HAP-1 (cell line): ENCODE data around the gene OTOGL.
A peak's percentile ranks its signal among the peaks of the same experiment; 100 is the strongest.

Source experiments
- DNase-seq, 2 experiments: peaks; one replicate each; pipeline ENCODE4 v3.0.0-alpha.2; 2016 to 2020; ENCODE audit warnings: low spot score in 2 of 2
- H3K27me3 ChIP-seq: fragments of 250-450 bp; sonication (Bioruptor Pico); 2 replicates; pipeline ENCODE4 v1.5.1; 2020; ENCODE audit warnings: low read depth, mild to moderate bottlenecking, moderate library complexity
- H3K36me3 ChIP-seq: fragments of 250-450 bp; sonication (Bioruptor Pico); replicated peaks from 2 replicates; pipeline ENCODE4 v1.5.1; 2020; ENCODE audit warnings: mild to moderate bottlenecking
- H3K4me1 ChIP-seq: fragments of 250-450 bp; sonication (Bioruptor Pico); 2 replicates; pipeline ENCODE4 v1.5.1; 2020; ENCODE audit warnings: mild to moderate bottlenecking
- H3K4me3 ChIP-seq: fragments of 250-450 bp; sonication (Bioruptor Pico); 2 replicates; pipeline ENCODE4 v1.5.1; 2020; ENCODE audit warnings: mild to moderate bottlenecking, moderate library complexity
- H3K9me3 ChIP-seq: fragments of 250-450 bp; sonication (Bioruptor Pico); 2 replicates; pipeline ENCODE4 v1.5.1; 2020; ENCODE audit warnings: mild to moderate bottlenecking, moderate library complexity
- in situ Hi-C: fragments of 300-500 bp; cut with MboI; formaldehyde crosslinking; loops from 3 replicates; pipeline ENCODE4 v1.14.3; 2020; ENCODE audit warnings: low sequenced_read_pairs, inconsistent platforms, mixed read lengths

The OTOGL gene

GRCh38 chr12:80178846-80179245, 79.5 kb downstream of the OTOGL start:
- no peak overlapping the region for H3K4me3 ChIP-seq
- in situ Hi-C loops = loop anchor here (25.0 kb wide), 1 partner anchor 617 kb away; no protein-coding TSS in a partner anchor

DNA sequence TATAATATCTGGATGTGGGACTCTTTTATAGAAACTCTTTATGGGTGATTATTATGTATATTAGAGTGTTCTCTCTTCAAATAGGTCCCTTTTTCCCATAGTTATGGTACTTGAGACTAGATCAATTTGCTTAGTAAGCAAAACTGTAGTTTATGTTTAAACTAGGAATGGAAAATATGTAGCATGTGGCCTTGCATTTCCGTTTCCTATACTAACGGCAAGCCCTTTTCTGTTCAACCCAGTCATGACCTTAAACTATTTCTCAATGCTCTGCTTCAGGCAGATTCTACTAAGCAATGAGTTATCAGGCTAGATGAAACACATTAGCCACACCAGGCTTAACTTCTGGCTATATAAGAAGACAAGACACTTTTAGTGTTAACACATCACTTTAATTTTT, 84.6 kb downstream of the OTOGL start:
- Histone ChIP-seq H3K4me1 (no peaks in the 10 kb centered on the region; the same call in 1 of the 2 replicates), H3K27me3 (no peaks in the 10 kb centered on the region), H3K9me3 (no peaks in the 10 kb centered on the region), H3K4me3 (no peak overlapping the region), H3K36me3 (no peaks in the 10 kb centered on the region)
- no peak for DNase-seq
- in situ Hi-C loops = loop anchor here (25.0 kb wide), 1 partner anchor 622 kb away; no protein-coding TSS in a partner anchor

More at GRCh38 chr12:80178846-80179245, 79.5 kb downstream of the OTOGL start:
- Histone ChIP-seq H3K9me3 (no peaks in the 10 kb centered on the region), H3K4me1 (no peaks in the 10 kb centered on the region), H3K36me3 (no peaks in the 10 kb centered on the region), H3K27me3 (no peaks in the 10 kb centered on the region)
- DNase-seq = no peak

DNA sequence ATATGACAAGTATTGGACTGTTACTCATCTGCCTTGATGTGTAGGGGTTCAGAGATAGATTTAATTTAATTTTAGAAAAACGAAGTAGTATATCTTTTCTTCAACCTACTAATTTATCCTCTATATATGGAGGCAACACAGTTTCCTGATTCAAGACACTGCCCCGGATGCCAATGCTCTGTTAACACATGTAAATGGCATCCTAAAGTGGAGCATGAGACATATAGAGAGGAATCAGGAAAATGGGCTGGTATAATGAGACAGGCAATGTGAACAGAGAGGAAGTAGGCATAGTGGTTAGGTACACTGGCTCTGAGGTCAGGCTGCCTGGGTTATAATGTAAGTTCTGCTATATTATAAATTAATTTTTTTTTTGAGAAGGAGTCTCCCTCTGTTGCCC, 85.6 kb downstream of the OTOGL start:
- H3K27me3 ChIP-seq = no peaks in the 10 kb centered on the region
- no peaks in the 10 kb centered on the region for H3K9me3 ChIP-seq
- no peak overlapping the region for H3K4me3 ChIP-seq
- in situ Hi-C loops = loop anchor here (25.0 kb wide), 1 partner anchor 623 kb away; no protein-coding TSS in a partner anchor
- no peaks in the 10 kb centered on the region; the same call in 1 of the 2 replicates for H3K4me1 ChIP-seq
- H3K36me3 ChIP-seq = no peaks in the 10 kb centered on the region
- no peak for DNase-seq

DNA sequence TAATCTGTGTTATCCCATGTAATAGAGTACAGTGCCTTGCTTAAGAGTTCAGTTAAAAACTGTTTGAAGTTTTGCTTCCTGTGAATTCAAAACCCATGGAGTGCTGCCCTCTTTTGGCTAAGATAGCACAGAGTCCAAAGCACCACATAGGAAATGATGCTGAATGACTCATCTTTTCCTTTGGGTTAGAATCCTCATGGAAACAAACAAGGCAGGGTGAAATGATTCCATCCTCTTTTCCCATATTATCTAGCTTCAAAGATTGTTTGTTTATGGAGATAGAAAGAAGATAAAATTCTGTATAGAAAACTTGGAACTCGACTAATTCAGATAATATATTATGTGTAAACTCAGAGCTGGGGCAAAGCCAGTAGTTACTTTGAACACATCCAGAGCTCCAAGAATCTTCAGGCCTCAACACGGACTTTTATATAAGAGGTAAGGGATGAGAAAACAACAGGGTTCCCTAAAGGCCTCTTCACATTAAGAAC, 87.4 kb downstream of the OTOGL start:
- Histone ChIP-seq H3K4me3 (no peak overlapping the region), H3K27me3 (no peaks in the 10 kb centered on the region), H3K36me3 (no peaks in the 10 kb centered on the region), H3K4me1 (no peaks in the 10 kb centered on the region; the same call in 1 of the 2 replicates), H3K9me3 (no peaks in the 10 kb centered on the region)
- in situ Hi-C loops = loop anchor here (25.0 kb wide), 1 partner anchor 624 kb away; no protein-coding TSS in a partner anchor
- peak; percentile 60 to 72 for DNase-seq

DNA sequence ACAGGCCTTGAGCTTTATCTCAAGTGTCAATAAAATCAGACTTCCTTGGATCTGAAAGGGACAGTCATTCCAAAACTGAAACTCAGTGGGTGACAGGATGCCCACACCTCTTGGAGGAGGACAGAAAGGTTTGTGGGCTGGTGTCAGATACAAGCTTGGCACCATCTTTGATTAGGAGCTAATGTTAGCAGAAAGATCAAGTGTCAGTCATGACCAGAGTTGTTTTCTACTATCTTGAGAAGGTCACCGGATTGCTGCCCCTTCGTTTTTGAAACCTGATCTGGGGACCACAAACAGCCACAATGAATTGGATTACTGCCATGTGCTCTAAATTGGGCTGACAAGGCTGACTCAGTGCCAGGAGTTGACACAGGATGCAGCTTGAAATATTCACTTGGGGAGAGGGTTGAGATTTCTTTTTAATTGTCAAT, 88.3 kb downstream of the OTOGL start:
- H3K4me3 ChIP-seq = no peak overlapping the region
- H3K9me3 ChIP-seq = no peaks in the 10 kb centered on the region
- no peaks in the 10 kb centered on the region for H3K36me3 ChIP-seq
- no peaks in the 10 kb centered on the region; the same call in 1 of the 2 replicates for H3K4me1 ChIP-seq
- no peak for DNase-seq
- in situ Hi-C loops = loop anchor here (25.0 kb wide), 1 partner anchor 625 kb away; no protein-coding TSS in a partner anchor
- no peaks in the 10 kb centered on the region for H3K27me3 ChIP-seq

GRCh38 chr12:80188576-80188975, 89.2 kb downstream of the OTOGL start:
- no peaks in the 10 kb centered on the region; the same call in 1 of the 2 replicates for H3K4me1 ChIP-seq
- H3K4me3 ChIP-seq = no peak overlapping the region
- H3K9me3 ChIP-seq = no peaks in the 10 kb centered on the region
- no peaks in the 10 kb centered on the region for H3K27me3 ChIP-seq
- peak in 1 of 2 experiments; percentile 52 for DNase-seq
- H3K36me3 ChIP-seq = no peaks in the 10 kb centered on the region
- in situ Hi-C loops = loop anchor here (25.0 kb wide), 1 partner anchor 626 kb away; no protein-coding TSS in a partner anchor

- Histone ChIP-seq H3K4me3 (no peak overlapping the region), H3K27me3 (no peaks in the 10 kb centered on the region), H3K9me3 (no peaks in the 10 kb centered on the region), H3K36me3 (no peaks in the 10 kb centered on the region), H3K4me1 (no peaks in the 10 kb centered on the region; the same call in 1 of the 2 replicates)
- no peak for DNase-seq
- in situ Hi-C loops = loop anchor here (25.0 kb wide), 1 partner anchor 627 kb away; no protein-coding TSS in a partner anchor
Measured at GRCh38 chr12:80189241-80189640, 89.9 kb downstream of the OTOGL start.

- no peaks in the 10 kb centered on the region for H3K9me3 ChIP-seq
- H3K27me3 ChIP-seq = no peaks in the 10 kb centered on the region
- H3K36me3 ChIP-seq = no peaks in the 10 kb centered on the region
- H3K4me3 ChIP-seq = no peak overlapping the region
- no peak for DNase-seq
- H3K4me1 ChIP-seq = no peaks in the 10 kb centered on the region; the same call in 1 of the 2 replicates
- in situ Hi-C loops = loop anchor here (25.0 kb wide), 1 partner anchor 628 kb away; no protein-coding TSS in a partner anchor
Measured at GRCh38 chr12:80190001-80190400, 90.7 kb downstream of the OTOGL start.

DNA sequence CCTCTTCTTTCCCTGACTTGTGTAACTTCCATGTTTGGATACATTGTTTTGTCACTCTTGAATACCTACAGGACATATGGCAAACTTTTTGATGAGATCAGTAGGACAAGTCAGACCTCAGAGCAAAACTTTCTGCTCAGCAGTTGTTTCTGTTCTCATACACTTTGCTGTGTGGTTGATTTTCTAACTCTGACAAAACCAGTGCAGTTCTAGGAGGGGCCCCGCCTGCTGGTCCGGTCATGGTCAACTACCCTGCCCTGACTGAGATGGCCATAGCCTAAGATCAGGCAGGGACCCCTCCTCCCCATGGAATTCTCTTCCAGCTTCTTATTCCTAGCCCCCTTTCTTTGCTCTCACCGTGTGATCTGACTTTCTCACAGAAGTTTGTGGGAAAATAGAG, 92.8 kb downstream of the OTOGL start:
- H3K4me1 ChIP-seq = no peaks in the 10 kb centered on the region; the same call in 1 of the 2 replicates
- H3K27me3 ChIP-seq = no peaks in the 10 kb centered on the region
- no peak overlapping the region for H3K4me3 ChIP-seq
- in situ Hi-C loops = loop anchor here (25.0 kb wide), 1 partner anchor 630 kb away; no protein-coding TSS in a partner anchor
- no peaks in the 10 kb centered on the region for H3K9me3 ChIP-seq
- no peak for DNase-seq
- no peaks in the 10 kb centered on the region for H3K36me3 ChIP-seq

- no peak for DNase-seq
- no peaks in the 10 kb centered on the region for H3K36me3 ChIP-seq
- H3K27me3 ChIP-seq = no peaks in the 10 kb centered on the region
- H3K4me1 ChIP-seq = no peaks in the 10 kb centered on the region; the same call in 1 of the 2 replicates
- in situ Hi-C loops = loop anchor here (25.0 kb wide), 1 partner anchor 632 kb away; no protein-coding TSS in a partner anchor
- H3K4me3 ChIP-seq = no peak overlapping the region
- no peaks in the 10 kb centered on the region for H3K9me3 ChIP-seq
Measured at GRCh38 chr12:80193865-80194264, 94.5 kb downstream of the OTOGL start.

DNA sequence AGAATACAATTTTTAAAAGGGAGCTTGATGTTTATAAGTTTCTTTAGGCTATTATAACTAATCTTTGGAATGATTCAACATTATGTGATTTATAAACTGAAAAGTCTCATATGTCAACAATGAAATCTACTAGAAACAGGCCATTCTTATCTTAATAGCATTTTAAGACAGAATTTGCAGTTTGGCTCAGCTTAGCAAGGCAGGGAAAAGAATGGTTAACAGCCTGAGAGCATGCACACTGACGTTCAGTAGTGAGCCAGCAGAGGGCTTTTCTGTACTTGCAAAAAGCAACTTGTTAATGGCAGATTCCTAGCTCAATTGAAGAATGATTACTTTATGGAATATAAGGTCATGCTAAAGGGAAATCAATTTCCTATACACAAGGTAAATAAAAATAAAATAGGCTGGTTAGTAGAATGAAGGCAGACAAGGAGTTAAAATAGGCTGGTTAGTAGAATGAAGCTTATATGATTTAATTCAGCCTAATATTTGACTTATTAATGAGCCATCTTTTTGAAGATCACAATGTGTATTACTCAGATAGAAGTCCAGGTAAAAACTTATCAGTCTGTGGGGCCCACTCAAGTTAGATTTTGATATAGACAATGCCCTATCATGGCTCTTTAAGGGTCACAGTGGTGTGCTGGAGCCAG, 95.9 kb downstream of the OTOGL start:
- Histone ChIP-seq H3K9me3 (no peaks in the 10 kb centered on the region), H3K36me3 (0 out of 2 replicates have a peak, but pooled peaks cover 3% of the 10 kb centered on the region), H3K4me1 (no peaks in the 10 kb centered on the region), H3K27me3 (no peaks in the 10 kb centered on the region), H3K4me3 (no peak overlapping the region)
- DNase-seq = peak; percentile 38 to 60
- in situ Hi-C loops = loop anchor here (25.0 kb wide), 1 partner anchor 633 kb away; no protein-coding TSS in a partner anchor

- no peak for DNase-seq
- no peak overlapping the region for H3K4me3 ChIP-seq
- in situ Hi-C loops = loop anchor here (25.0 kb wide), 1 partner anchor 633 kb away; no protein-coding TSS in a partner anchor
- no peaks in the 10 kb centered on the region for H3K9me3 ChIP-seq
- 0 out of 2 replicates have a peak, but pooled peaks cover 3% of the 10 kb centered on the region for H3K36me3 ChIP-seq
- no peaks in the 10 kb centered on the region for H3K27me3 ChIP-seq
- no peaks in the 10 kb centered on the region for H3K4me1 ChIP-seq
Measured at GRCh38 chr12:80195737-80196136, 96.4 kb downstream of the OTOGL start.

DNA sequence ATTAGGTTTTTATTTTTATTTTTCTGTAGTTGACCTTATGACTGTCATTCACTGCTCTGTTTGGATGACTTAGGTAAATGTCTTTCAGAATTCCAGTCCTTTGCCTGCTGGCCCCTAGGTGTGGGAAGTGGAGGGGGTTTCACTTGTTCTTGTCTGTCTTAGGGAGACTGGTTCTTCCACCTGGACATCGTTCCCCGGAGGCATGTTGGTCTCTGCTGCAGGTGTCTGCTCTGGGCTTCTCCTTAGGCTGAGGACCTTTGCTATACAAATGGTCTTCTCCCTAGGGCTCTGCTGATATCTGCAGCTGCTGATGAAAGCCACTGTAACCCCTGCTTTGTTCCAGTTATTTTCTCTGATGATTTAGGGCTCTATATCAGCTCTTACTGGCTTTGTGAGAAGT, 97.1 kb downstream of the OTOGL start:
- Histone ChIP-seq H3K4me1 (no peaks in the 10 kb centered on the region), H3K36me3 (0 out of 2 replicates have a peak, but pooled peaks cover 3% of the 10 kb centered on the region), H3K27me3 (no peaks in the 10 kb centered on the region), H3K9me3 (no peaks in the 10 kb centered on the region), H3K4me3 (no peak overlapping the region)
- in situ Hi-C loops = loop anchor here (25.0 kb wide), 1 partner anchor 634 kb away; no protein-coding TSS in a partner anchor
- DNase-seq = no peak
